ENCODE measurements around the gene VAC14. TPM values are rescaled to one million over a fixed set of nuclear protein-coding genes. Genes with fewer than 3 reads are reported as not detected.

The VAC14 gene
- polyA plus RNA-seq, 3 donors: 16.8 to 27.2 (median 27.2) TPM

- 84 to 95% (median 89%) methylated on average over 4 of the region's 4 CpGs for WGBS, 3 donors
- H3K27ac ChIP-seq (ENCODE audit: low read depth, low read length): no peak overlapping the region
These were observed 33.4 kb downstream of the VAC14 start for GRCh38 chr16:70767377-70768202.

GRCh38 chr16:70766658-70767057 is 34.3 kb downstream of the VAC14 start:
- no peak overlapping the region for H3K27ac ChIP-seq (ENCODE audit: low read depth, low read length)
- 91 to 94% (median 92%) methylated on average over 4 of the region's 4 CpGs for WGBS, 3 donors

DNA sequence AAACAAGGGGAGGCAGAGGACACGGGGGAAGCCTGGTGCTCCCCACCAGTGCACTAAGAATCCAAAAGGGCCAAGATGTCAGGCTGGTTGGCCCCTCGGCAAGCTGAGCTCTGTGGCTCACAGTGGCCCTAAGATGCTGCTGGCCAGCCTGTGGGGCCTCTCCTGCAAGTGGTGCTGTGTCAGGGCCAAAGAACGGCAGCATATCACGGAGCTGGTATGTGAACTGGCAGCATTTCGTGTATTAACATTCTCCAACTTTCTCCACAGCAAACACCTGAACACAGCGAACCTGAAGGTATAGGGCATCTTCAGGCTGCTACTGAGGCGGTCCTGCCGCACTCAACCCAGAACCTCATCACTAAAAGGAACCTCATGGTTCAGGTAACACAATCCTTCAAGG is 34.8 kb downstream of the VAC14 start:
- 83 to 93% (median 92%) methylated on average over 8 of the region's 8 CpGs for WGBS, 3 donors
- H3K27ac ChIP-seq (ENCODE audit: low read depth, low read length): no peak overlapping the region

DNA sequence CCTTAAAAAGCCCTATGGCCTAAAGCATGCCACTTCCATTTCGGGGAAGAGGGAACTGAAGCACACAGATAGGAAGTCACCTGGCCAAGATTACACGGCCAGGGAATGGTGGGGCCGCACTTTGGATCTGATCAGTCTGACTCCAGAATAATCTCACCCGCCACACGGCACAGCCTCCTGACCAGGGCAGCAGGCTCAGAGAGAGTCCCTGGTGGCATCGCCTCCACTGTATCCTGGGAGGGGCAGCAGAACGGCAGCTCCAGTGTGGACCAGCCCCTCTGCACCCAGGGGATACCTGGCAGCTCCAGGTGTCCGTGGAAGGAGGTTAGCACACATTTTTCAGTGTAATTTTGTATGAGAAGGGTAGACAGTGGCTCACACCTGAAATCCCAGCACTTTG is 35.5 kb downstream of the VAC14 start:
- H3K27ac ChIP-seq (ENCODE audit: low read depth, low read length): no peak overlapping the region
- 87 to 90% (median 87%) methylated on average over 8 of the region's 8 CpGs for WGBS, 3 donors

- no peak overlapping the region for H3K27ac ChIP-seq (ENCODE audit: low read depth, low read length)
- WGBS, 3 donors: 92 to 93% (median 93%) methylated on average over 10 of the region's 10 CpGs
These were observed 36.3 kb downstream of the VAC14 start for GRCh38 chr16:70764632-70765031.

DNA sequence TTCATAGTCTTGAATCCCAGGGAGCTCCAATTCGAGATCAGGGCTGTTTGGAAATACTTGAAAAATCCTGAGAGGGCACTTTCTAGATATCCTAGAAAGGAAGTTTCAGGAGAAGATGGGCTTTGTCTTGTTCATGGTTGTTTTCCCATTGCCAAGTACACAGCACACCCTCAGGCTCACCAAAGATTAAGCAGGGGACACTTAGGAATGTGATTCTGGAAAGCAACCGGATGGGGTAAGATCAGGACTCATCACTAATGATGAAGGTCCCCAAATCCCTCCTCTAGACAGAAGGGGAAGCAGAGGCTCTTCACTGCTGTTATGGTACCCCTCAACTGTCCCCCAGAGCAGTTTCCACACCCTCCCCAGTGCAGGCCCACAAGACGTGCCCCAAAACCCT is 40.7 kb downstream of the VAC14 start:
- H3K27ac ChIP-seq (ENCODE audit: low read depth, low read length): no peak overlapping the region
- 82 to 85% (median 83%) methylated on average over 3 of the region's 3 CpGs for WGBS, 3 donors

- WGBS, 3 donors: 87 to 96% (median 89%) methylated on average over 9 of the region's 9 CpGs
- no peak overlapping the region for H3K27ac ChIP-seq (ENCODE audit: low read depth, low read length)
These were observed 41.3 kb downstream of the VAC14 start for GRCh38 chr16:70759666-70760065.

DNA sequence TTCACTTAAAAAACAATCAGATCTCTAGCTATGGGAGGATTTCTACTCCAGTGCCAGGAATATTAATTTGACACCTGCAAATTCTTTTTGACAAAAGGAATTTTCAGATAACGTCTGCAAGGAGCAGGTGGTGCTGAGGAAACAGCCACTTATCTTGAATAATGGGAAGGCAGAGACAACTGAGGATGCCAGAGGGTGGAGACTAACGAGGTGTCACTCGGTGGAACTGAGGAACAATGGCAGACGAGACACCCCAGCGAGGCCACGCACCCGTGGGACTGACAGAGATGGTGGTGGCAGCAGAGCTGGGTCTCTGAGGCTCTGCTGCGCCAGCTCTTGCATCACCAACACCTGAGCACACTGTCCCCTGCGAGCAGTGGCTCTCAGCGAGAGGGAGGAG is 42.2 kb downstream of the VAC14 start:
- no peak overlapping the region for H3K27ac ChIP-seq (ENCODE audit: low read depth, low read length)
- WGBS, 3 donors: 78 to 85% (median 78%) methylated on average over 10 of the region's 10 CpGs

DNA sequence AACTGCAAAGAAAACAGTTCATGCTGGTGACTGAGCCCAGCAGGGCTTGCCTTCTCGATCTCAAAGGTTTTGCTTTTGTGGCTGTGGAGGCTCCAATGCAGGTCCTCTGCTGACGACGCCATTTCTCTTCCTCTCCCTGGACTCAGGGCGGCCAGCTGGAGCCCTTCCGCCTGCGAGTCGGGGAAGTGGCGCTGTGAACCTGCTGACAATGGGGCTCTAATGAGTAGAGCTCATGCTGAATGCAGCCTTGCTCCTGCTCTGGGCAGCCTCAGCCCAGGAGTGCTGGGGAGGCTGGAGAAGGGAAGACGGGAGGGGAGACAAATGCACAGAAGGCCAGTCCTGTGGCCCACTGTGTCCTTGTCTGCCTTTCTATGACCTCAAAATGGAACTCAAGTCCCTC is 43.8 kb downstream of the VAC14 start:
- H3K27ac ChIP-seq (ENCODE audit: low read depth, low read length): no peak overlapping the region
- WGBS, 3 donors: 87 to 92% (median 90%) methylated on average over 9 of the region's 9 CpGs

DNA sequence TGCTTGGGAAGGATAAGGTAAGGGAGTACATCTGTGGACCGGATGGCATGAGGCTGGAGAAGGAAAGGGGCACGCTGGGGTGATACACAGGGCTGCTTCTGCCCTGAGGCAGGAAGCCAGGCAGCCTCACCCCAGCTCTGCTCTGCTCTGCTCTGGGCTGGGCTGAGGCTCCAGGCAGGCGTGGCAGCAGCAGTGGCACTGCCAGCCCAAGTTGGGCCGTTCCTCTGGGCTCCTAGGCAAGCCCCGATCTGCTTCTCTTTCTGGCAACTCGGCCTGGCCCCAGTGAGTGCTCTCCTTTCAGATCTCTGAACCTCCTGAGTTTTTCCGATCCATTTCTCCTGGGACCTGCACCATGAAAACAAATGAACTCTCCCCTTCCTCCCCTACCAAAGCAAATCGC is 44.9 kb downstream of the VAC14 start:
- 90 to 93% (median 91%) methylated on average over 8 of the region's 8 CpGs for WGBS, 3 donors
- H3K27ac ChIP-seq (ENCODE audit: low read depth, low read length): no peak overlapping the region

GRCh38 chr16:70754851-70755600 is 45.9 kb downstream of the VAC14 start:
- 89 to 93% (median 92%) methylated on average over 12 of the region's 12 CpGs for WGBS, 3 donors
- no peak overlapping the region for H3K27ac ChIP-seq (ENCODE audit: low read depth, low read length)

GRCh38 chr16:70754371-70754770 is 46.6 kb downstream of the VAC14 start:
- no peak overlapping the region for H3K27ac ChIP-seq (ENCODE audit: low read depth, low read length)
- 93 to 95% (median 94%) methylated on average over 11 of the region's 11 CpGs for WGBS, 3 donors

GRCh38 chr16:70753694-70754325 is 47.1 kb downstream of the VAC14 start:
- H3K27ac ChIP-seq (ENCODE audit: low read depth, low read length): no peak overlapping the region
- 80 to 100% (median 91%) methylated on average over 8 of the region's 8 CpGs for WGBS, 3 donors

DNA sequence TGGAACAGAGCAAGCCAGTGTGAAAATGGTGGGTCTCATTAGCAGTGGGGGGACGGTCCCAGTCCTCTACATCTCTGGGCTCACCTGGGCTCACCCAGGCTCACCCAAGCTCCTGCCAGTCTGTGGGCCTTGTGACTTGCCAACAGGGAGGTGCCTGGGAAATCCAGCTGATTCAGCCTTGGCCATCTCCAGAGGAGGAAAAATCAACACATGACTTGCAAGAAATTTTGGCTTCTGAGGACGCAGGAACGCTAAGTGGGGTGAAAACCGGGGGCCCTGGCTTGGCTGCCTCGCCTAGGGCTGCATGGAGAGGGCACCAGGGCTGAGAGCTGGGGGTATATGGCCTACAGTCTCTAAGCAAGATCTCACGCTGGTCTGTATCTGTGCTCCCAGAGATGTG is 47.7 kb downstream of the VAC14 start:
- H3K27ac ChIP-seq (ENCODE audit: low read depth, low read length): no peak overlapping the region

GRCh38 chr16:70752426-70752825 is 48.5 kb downstream of the VAC14 start:
- 76 to 92% (median 82%) methylated on average over 10 of the region's 10 CpGs for WGBS, 3 donors
- H3K27ac ChIP-seq (ENCODE audit: low read depth, low read length): no peak overlapping the region

More for the DNA sequence above, 47.7 kb downstream of the VAC14 start:
- WGBS, 3 donors: 67 to 88% (median 70%) methylated on average over 6 of the region's 6 CpGs

DNA sequence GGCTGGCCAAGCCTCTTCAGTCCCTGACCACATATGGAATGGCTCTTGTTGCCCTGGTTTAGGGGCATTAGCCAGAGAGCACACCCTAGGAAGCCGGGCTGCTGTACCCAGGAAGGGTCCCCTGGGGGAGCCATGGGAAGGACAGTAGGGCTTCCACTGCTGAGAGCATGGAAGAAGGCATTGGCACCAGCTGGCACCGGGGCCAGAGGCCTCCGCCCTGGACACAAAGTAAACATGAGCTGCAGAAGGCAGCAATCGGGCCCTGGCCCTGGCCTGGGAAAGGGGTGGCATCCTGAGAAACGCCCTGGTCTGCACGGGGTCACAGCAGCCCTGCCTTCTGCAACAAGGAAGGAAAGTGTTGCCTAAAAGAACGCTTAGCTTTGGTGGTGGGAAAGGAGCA is 49.4 kb downstream of the VAC14 start:
- 43 to 74% (median 55%) methylated on average over 7 of the region's 7 CpGs for WGBS, 3 donors
- peak overlapping the region; percentile 17 for H3K27ac ChIP-seq (ENCODE audit: low read depth, low read length)

GRCh38 chr16:70750893-70751467 is 50.0 kb downstream of the VAC14 start:
- no peak overlapping the region for H3K27ac ChIP-seq (ENCODE audit: low read depth, low read length)
- WGBS, 3 donors: 22 to 71% (median 22%) methylated on average over 13 of the region's 13 CpGs

- no peak overlapping the region for H3K27ac ChIP-seq (ENCODE audit: low read depth, low read length)
- 76 to 82% (median 79%) methylated on average over 16 of the region's 16 CpGs for WGBS, 3 donors
These were observed 51.0 kb downstream of the VAC14 start for GRCh38 chr16:70749681-70750601.

All from adipose tissue (tissue), 3 donors.